A549 treated with Hydrocortisone at 1 μM for 4 hours (cell line): Measurements from ENCODE around the gene CSF1. TPM values are rescaled to one million over a fixed set of nuclear protein-coding genes. Genes with fewer than 3 reads are reported as not detected.

Experiments
- total RNA-seq: library from RNA; stranded (reverse); fragments of 200-300 nt; extraction: Qiagen RNA extraction; gene quantifications from 5 replicates; pipeline ENCODE4 v1.2.3, GENCODE V29; 2022

The CSF1 gene
- total RNA-seq, result 16.7 to 17.9 TPM (median 17.0 TPM) in 5 replicates

DNA sequence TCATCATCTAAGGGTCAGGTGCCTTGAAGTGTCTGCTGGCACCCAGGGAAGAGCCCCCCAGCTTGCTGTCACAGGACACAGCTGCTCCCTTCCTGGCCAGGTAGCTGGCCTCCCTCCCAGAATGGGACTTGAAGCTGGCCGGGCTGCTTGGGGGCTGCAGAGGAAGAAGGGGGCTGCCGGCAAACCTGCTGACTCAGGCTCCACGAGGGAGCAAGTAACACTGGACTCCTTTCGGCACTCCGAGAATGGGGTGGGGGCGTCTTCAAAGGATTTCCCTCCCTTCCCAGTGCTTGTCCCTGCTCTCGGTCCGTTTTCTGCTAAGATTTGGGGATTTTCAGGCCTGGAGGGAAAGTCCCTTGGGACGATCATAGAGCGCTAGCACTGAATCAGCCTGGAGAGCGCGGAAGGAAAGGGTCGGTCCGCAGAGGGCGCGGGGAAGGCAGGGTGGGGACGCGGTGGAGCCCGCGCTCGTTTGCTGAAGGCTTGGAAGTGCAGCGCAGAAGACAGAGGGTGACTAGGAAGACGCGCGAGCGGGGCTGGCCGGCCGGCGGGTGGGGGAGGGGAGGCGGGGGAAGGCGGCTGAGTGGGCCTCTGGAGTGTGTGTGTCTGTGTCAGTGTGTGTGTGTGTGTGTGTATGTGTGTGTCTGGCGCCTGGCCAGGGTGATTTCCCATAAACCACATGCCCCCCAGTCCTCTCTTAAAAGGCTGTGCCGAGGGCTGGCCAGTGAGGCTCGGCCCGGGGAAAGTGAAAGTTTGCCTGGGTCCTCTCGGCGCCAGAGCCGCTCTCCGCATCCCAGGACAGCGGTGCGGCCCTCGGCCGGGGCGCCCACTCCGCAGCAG is at the start of gene CSF1:
Gene CSF1 (plus strand): TSS at position 727 of the 840 bp plus-strand sequence. CDS start 175 bp downstream, outside the sequence.

Other genes with a start within 250 kb of the CSF1 start
- gene GSTM2, start 242.8 kb upstream of the CSF1 start, total RNA-seq, result 3.2 to 4.1 TPM (median 3.5 TPM) in 5 replicates
- not detected in 5 replicates for gene GSTM1, start 223.0 kb upstream of the CSF1 start, total RNA-seq
- gene GSTM5, start 198.6 kb upstream of the CSF1 start, total RNA-seq, result not detected in 5 replicates
- gene GSTM3, start 169.8 kb upstream of the CSF1 start, total RNA-seq, result 22.0 to 26.7 TPM (median 24.5 TPM) in 5 replicates
- gene EPS8L3, start 146.9 kb upstream of the CSF1 start, total RNA-seq, result 0.67 to 1.7 TPM (median 0.97 TPM) in 5 replicates
- gene AHCYL1, start 73.9 kb downstream of the CSF1 start, total RNA-seq, result 43.6 to 52.5 TPM (median 51.6 TPM) in 5 replicates
- 11.4 to 13.0 TPM (median 12.5 TPM) in 5 replicates for gene STRIP1, start 123.8 kb downstream of the CSF1 start, total RNA-seq
- not detected in 5 replicates for gene ALX3, start 159.8 kb downstream of the CSF1 start, total RNA-seq
- not detected in 5 replicates for gene UBL4B, start 201.6 kb downstream of the CSF1 start, total RNA-seq
- 4.7 to 6.0 TPM (median 5.2 TPM) in 5 replicates for gene SLC6A17, start 239.6 kb downstream of the CSF1 start, total RNA-seq